Measurements from ENCODE around the gene PAPLN. TPM values are rescaled to one million over a fixed set of nuclear protein-coding genes. Genes with fewer than 3 reads are reported as not detected.

Gene PAPLN
- total RNA-seq, 2 experiments from 2014 or later: 0.29 to 0.47 TPM

DNA sequence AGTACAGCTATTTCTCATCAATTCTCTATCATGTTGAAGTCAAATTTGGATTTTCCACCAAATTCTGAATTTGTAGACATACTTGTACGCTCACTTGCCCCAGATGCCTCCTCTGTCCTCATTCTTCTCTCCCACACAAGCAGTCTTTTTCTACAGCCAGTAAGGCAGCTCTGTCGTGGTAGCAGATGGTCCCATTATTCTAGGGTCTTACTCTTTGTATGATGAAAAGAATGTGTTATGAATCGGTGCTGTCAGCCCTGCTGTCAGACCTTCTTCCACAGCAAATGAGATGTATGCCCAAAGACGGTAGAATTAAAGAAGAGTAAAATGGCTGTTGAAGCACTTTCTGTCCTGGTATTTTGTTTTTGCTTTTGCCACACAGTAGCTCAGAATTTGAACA, 17.2 kb upstream of the PAPLN start:
- TF ChIP-seq, protein P1, sequence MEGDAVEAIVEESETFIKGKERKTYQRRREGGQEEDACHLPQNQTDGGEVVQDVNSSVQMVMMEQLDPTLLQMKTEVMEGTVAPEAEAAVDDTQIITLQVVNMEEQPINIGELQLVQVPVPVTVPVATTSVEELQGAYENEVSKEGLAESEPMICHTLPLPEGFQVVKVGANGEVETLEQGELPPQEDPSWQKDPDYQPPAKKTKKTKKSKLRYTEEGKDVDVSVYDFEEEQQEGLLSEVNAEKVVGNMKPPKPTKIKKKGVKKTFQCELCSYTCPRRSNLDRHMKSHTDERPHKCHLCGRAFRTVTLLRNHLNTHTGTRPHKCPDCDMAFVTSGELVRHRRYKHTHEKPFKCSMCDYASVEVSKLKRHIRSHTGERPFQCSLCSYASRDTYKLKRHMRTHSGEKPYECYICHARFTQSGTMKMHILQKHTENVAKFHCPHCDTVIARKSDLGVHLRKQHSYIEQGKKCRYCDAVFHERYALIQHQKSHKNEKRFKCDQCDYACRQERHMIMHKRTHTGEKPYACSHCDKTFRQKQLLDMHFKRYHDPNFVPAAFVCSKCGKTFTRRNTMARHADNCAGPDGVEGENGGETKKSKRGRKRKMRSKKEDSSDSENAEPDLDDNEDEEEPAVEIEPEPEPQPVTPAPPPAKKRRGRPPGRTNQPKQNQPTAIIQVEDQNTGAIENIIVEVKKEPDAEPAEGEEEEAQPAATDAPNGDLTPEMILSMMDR (IDR thresholded peaks at IDR 0.05): no peak
- H3K27ac Mint-ChIP-seq: no peak overlapping the region
- ChIA-PET POLR2A (no interaction called here), CTCF (interaction anchor here (0.8 to 3.0 kb wide), 5 partner anchors 9 to 252 kb away, joined by 3 to 8 read pairs (median 5); no protein-coding TSS in a partner anchor)
- H3K9me3 Mint-ChIP-seq: no peaks in the 10 kb centered on the region
- intact Hi-C loops (cut with micrococcal nuclease): no loop called here
- H3K4me3 Mint-ChIP-seq: no peak overlapping the region
- DNase-seq (no peak), ATAC-seq (no peak)
- H3K36me3 Mint-ChIP-seq (ENCODE audit: low read depth): peaks cover 31% of the 10 kb centered on the region
- no peaks in the 10 kb centered on the region for H3K27me3 Mint-ChIP-seq
- H3K4me1 Mint-ChIP-seq (ENCODE audit: low read depth): peaks cover 16% of the 10 kb centered on the region

DNA sequence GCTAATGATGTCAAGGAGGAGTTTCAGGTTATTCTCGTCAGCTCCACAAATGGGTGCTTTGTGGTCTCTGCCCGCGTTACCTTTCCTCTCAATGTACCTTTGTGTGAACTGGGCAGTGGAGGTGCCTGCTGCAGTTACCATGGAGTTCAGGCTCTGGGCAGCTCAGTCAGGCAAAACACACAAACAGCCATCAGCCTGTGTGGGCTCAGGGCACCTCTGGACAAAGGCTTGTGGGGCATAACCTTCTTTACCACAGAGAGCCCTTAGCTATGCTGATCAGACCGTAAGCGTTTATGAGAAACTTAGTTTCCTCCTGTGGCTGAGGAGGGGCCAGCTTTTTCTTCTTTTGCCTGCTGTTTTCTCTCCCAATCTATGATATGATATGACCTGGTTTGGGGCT, 16.7 kb upstream of the PAPLN start:
- ATAC-seq: no peak
- H3K27me3 Mint-ChIP-seq: no peaks in the 10 kb centered on the region
- DNase-seq: no peak
- no peaks in the 10 kb centered on the region for H3K9me3 Mint-ChIP-seq
- TF ChIP-seq, protein P1 (IDR thresholded peaks at IDR 0.05): no peak
- intact Hi-C loops (cut with micrococcal nuclease): no loop called here
- H3K4me3 Mint-ChIP-seq: no peak overlapping the region
- CTCF ChIA-PET: interaction anchor here (0.8 to 3.0 kb wide), 4 partner anchors 10 to 251 kb away, joined by 3 to 8 read pairs (median 5); no protein-coding TSS in a partner anchor
- H3K36me3 Mint-ChIP-seq (ENCODE audit: low read depth): peaks cover 31% of the 10 kb centered on the region
- H3K27ac Mint-ChIP-seq: no peak overlapping the region
- POLR2A ChIA-PET: interaction anchor here (0.9 kb wide), 1 partner anchor 13 kb away, joined by 3 read pairs; no protein-coding TSS in a partner anchor
- peaks cover 16% of the 10 kb centered on the region for H3K4me1 Mint-ChIP-seq (ENCODE audit: low read depth)

- H3K4me1 Mint-ChIP-seq (ENCODE audit: low read depth): peaks cover 16% of the 10 kb centered on the region
- CTCF ChIA-PET: interaction anchor here (1.2 to 2.1 kb wide), 2 partner anchors 73 to 250 kb away, joined by 4 to 5 read pairs; no protein-coding TSS in a partner anchor
- ATAC-seq: no peak
- H3K4me3 Mint-ChIP-seq: no peak overlapping the region
- no peaks in the 10 kb centered on the region for H3K27me3 Mint-ChIP-seq
- TF ChIP-seq, protein P1 (IDR thresholded peaks at IDR 0.05): no peak
- intact Hi-C loops (cut with micrococcal nuclease): no loop called here
- no peak for DNase-seq
- no peak overlapping the region for H3K27ac Mint-ChIP-seq
- peaks cover 29% of the 10 kb centered on the region for H3K36me3 Mint-ChIP-seq (ENCODE audit: low read depth)
- H3K9me3 Mint-ChIP-seq: no peaks in the 10 kb centered on the region
- POLR2A ChIA-PET: interaction anchor here (1.2 kb wide), 1 partner anchor 10 kb away, joined by 4 read pairs; no protein-coding TSS in a partner anchor
These were observed 15.4 kb upstream of the PAPLN start for GRCh38 chr14:73221945-73222344.

- no peak overlapping the region for H3K4me3 Mint-ChIP-seq
- H3K27me3 Mint-ChIP-seq: no peaks in the 10 kb centered on the region
- intact Hi-C loops (cut with micrococcal nuclease): no loop called here
- H3K36me3 Mint-ChIP-seq (ENCODE audit: low read depth): peaks cover 25% of the 10 kb centered on the region
- CTCF ChIA-PET: interaction anchor here (1.2 to 2.1 kb wide), 2 partner anchors 72 to 249 kb away, joined by 4 to 5 read pairs; no protein-coding TSS in a partner anchor
- POLR2A ChIA-PET: interaction anchor here (0.6 to 1.2 kb wide), 2 partner anchors 9 to 508 kb away, joined by 3 to 4 read pairs; no protein-coding TSS in a partner anchor
- peak overlapping the region; percentile 65 for H3K27ac Mint-ChIP-seq
- H3K9me3 Mint-ChIP-seq: no peaks in the 10 kb centered on the region
- peak; percentile 72 for ATAC-seq
- TF ChIP-seq, protein P1 (IDR thresholded peaks at IDR 0.05): no peak
- peaks cover 16% of the 10 kb centered on the region for H3K4me1 Mint-ChIP-seq (ENCODE audit: low read depth)
- peak; percentile 24 for DNase-seq
These were observed 14.3 kb upstream of the PAPLN start for GRCh38 chr14:73223049-73223448.

DNA sequence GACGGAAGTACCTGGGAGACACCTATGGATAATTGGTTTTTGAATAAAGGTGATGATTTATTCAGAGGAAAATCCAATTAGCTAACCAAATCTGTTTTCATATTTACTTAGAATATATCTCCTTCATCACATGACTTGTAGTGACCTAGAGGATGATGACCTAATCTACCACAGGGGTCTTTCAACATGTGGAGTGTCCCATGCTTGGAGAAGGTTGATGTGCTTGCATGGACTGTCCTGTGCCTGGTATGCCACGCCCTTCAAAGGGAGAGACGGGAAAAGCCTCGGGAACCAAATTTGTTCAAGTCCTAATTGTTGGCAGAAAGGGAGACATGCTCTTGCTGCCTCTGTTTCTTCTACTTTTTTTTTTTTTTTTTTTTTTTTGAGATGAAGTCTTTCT, 11.8 kb upstream of the PAPLN start:
- ChIA-PET POLR2A (interaction anchor here (0.6 kb wide), 1 partner anchor 23 kb away, joined by 3 read pairs; no protein-coding TSS in a partner anchor), CTCF (no interaction called here)
- Mint-ChIP-seq H3K4me1 (ENCODE audit: low read depth) (peaks cover 16% of the 10 kb centered on the region), H3K4me3 (no peak overlapping the region), H3K27ac (no peak overlapping the region), H3K36me3 (ENCODE audit: low read depth) (peaks cover 13% of the 10 kb centered on the region), H3K27me3 (no peaks in the 10 kb centered on the region), H3K9me3 (no peaks in the 10 kb centered on the region)
- DNase-seq (no peak), ATAC-seq (no peak)
- intact Hi-C loops (cut with micrococcal nuclease): no loop called here
- TF ChIP-seq, protein P1 (IDR thresholded peaks at IDR 0.05): no peak
